ENCODE data around the gene RTTN. TPM values are rescaled to one million over a fixed set of nuclear protein-coding genes. Genes with fewer than 3 reads are reported as not detected.

The RTTN gene
- total RNA-seq, 1 experiment from 2014 or later: 64.7 TPM

- Mint-ChIP-seq H3K4me1 (ENCODE audit: insufficient read depth, unreplicated experiment) (no peaks in the 10 kb centered on the region), H3K27me3 (ENCODE audit: insufficient read depth, unreplicated experiment) (no peaks in the 10 kb centered on the region), H3K4me3 (ENCODE audit: unreplicated experiment) (no peak overlapping the region), H3K36me3 (ENCODE audit: insufficient read depth, unreplicated experiment) (no peaks in the 10 kb centered on the region), H3K9me3 (ENCODE audit: unreplicated experiment) (no peaks in the 10 kb centered on the region), H3K27ac (ENCODE audit: low read depth, unreplicated experiment) (no peak overlapping the region)
- ChIA-PET CTCF (interaction anchor here (0.8 to 1.5 kb wide), 5 partner anchors 13 to 1670 kb away, joined by 3 to 4 read pairs (median 3); no protein-coding TSS in a partner anchor), POLR2A (no interaction called here)
- intact Hi-C loops (cut with micrococcal nuclease): loop anchor here (5.0 to 10.0 kb wide), 3 partner anchors 229 to 1227 kb away; no protein-coding TSS in a partner anchor
- TF ChIP-seq CTCF (IDR thresholded peaks at IDR 0.05; ENCODE audit: unreplicated experiment): no peak
- no TSS peak for BruUV-seq (replicated peaks)
- DNase-seq (ENCODE audit: unreplicated experiment): no peak
Measured at GRCh38 chr18:70074116-70074515, 131.4 kb downstream of the RTTN start.

GRCh38 chr18:70073432-70073831 lies 132.1 kb downstream of the RTTN start:
- Mint-ChIP-seq H3K36me3 (ENCODE audit: insufficient read depth, unreplicated experiment) (no peaks in the 10 kb centered on the region), H3K4me3 (ENCODE audit: unreplicated experiment) (no peak overlapping the region), H3K9me3 (ENCODE audit: unreplicated experiment) (no peaks in the 10 kb centered on the region), H3K4me1 (ENCODE audit: insufficient read depth, unreplicated experiment) (no peaks in the 10 kb centered on the region), H3K27ac (ENCODE audit: low read depth, unreplicated experiment) (no peak overlapping the region), H3K27me3 (ENCODE audit: insufficient read depth, unreplicated experiment) (no peaks in the 10 kb centered on the region)
- BruUV-seq (replicated peaks): no TSS peak
- ChIA-PET CTCF (interaction anchor here (0.8 to 1.5 kb wide), 4 partner anchors 14 to 1670 kb away, joined by 3 to 4 read pairs (median 3); no protein-coding TSS in a partner anchor), POLR2A (no interaction called here)
- no peak for DNase-seq (ENCODE audit: unreplicated experiment)
- intact Hi-C loops (cut with micrococcal nuclease): loop anchor here (5.0 to 10.0 kb wide), 3 partner anchors 229 to 1226 kb away; no protein-coding TSS in a partner anchor
- TF ChIP-seq CTCF (IDR thresholded peaks at IDR 0.05; ENCODE audit: unreplicated experiment): no peak

- DNase-seq (ENCODE audit: unreplicated experiment): peak; percentile 28
- Mint-ChIP-seq H3K27ac (ENCODE audit: low read depth, unreplicated experiment) (no peak overlapping the region), H3K4me3 (ENCODE audit: unreplicated experiment) (no peak overlapping the region), H3K4me1 (ENCODE audit: insufficient read depth, unreplicated experiment) (no peaks in the 10 kb centered on the region), H3K9me3 (ENCODE audit: unreplicated experiment) (no peaks in the 10 kb centered on the region), H3K36me3 (ENCODE audit: insufficient read depth, unreplicated experiment) (no peaks in the 10 kb centered on the region), H3K27me3 (ENCODE audit: insufficient read depth, unreplicated experiment) (no peaks in the 10 kb centered on the region)
- intact Hi-C loops (cut with micrococcal nuclease): loop anchor here (5.0 to 10.0 kb wide), 3 partner anchors 228 to 1225 kb away; no protein-coding TSS in a partner anchor
- POLR2A ChIA-PET: no interaction called here
- CTCF ChIA-PET: interaction anchor here (0.9 kb wide), 1 partner anchor 1738 kb away, joined by 5 read pairs; no protein-coding TSS in a partner anchor
- peak; percentile 48 for TF ChIP-seq CTCF (IDR thresholded peaks at IDR 0.05; ENCODE audit: unreplicated experiment)
- BruUV-seq (replicated peaks): no TSS peak
Measured at GRCh38 chr18:70072678-70073077, 132.8 kb downstream of the RTTN start.

- no peaks in the 10 kb centered on the region for H3K9me3 Mint-ChIP-seq (ENCODE audit: unreplicated experiment)
- no peaks in the 10 kb centered on the region for H3K36me3 Mint-ChIP-seq (ENCODE audit: insufficient read depth, unreplicated experiment)
- H3K4me3 Mint-ChIP-seq (ENCODE audit: unreplicated experiment): no peak overlapping the region
- ChIA-PET CTCF (interaction anchor here (1.1 to 1.2 kb wide), 2 partner anchors 10 to 17 kb away, joined by 3 read pairs; no protein-coding TSS in a partner anchor), POLR2A (interaction anchor here (1.0 kb wide), 1 partner anchor 9 kb away, joined by 3 read pairs; no protein-coding TSS in a partner anchor)
- H3K27me3 Mint-ChIP-seq (ENCODE audit: insufficient read depth, unreplicated experiment): no peaks in the 10 kb centered on the region
- no peaks in the 10 kb centered on the region for H3K4me1 Mint-ChIP-seq (ENCODE audit: insufficient read depth, unreplicated experiment)
- intact Hi-C loops (cut with micrococcal nuclease): loop anchor here (5.0 to 10.0 kb wide), 3 partner anchors 225 to 1223 kb away; no protein-coding TSS in a partner anchor
- no peak overlapping the region for H3K27ac Mint-ChIP-seq (ENCODE audit: low read depth, unreplicated experiment)
- no TSS peak for BruUV-seq (replicated peaks)
- no peak for TF ChIP-seq CTCF (IDR thresholded peaks at IDR 0.05; ENCODE audit: unreplicated experiment)
- no peak for DNase-seq (ENCODE audit: unreplicated experiment)
Measured at GRCh38 chr18:70069965-70070364, 135.5 kb downstream of the RTTN start.
